Body of pancreas (tissue), 4 donors: ENCODE measurements around the gene TNKS2. TPM values are rescaled to one million over a fixed set of nuclear protein-coding genes. Genes with fewer than 3 reads are reported as not detected.

Experiments used
- ATAC-seq: fragments of 150-250 bp; one replicate; pipeline ENCODE4 v1.9.1; 2016
- DNase-seq, 4 donors: peaks; one replicate each; pipeline ENCODE4 v3.0.0-alpha.2; 2019
- H3K27ac ChIP-seq, 4 donors: fragments of 200-600 bp; sonication (generic); 1 replicate in 3 of 4; 2 replicates in 1 of 4; pipeline versions ENCODE4 v1.5.1 to v1.6.1; 2016 to 2019; ENCODE audit warnings: mild to moderate bottlenecking in 1 of 4, mixed read lengths in 1 of 4, moderate library complexity in 1 of 4
- H3K27me3 ChIP-seq, 2 donors: fragments of 200-600 bp; sonication (generic); one replicate each; pipeline ENCODE4 v1.6.0; 2016; ENCODE audit warnings: mild to moderate bottlenecking in 1 of 2
- H3K36me3 ChIP-seq, 2 donors: fragments of 200-600 bp; sonication (generic); replicated peaks in 1 of 2; 2 replicates each; pipeline ENCODE4 v1.5.1; 2016; ENCODE audit warnings: low read depth in 2 of 2; ENCODE audit not compliant: insufficient read depth in 1 of 2
- H3K4me1 ChIP-seq: fragments of 200-600 bp; sonication (generic); one replicate; pipeline ENCODE4 v1.6.0; 2016
- H3K4me3 ChIP-seq, 2 donors: fragments of 200-600 bp; sonication (generic); 1 replicate in 1 of 2; 2 replicates in 1 of 2; pipeline ENCODE4 v1.5.1; 2016 to 2019
- H3K9me3 ChIP-seq, 3 donors: fragments of 200-600 bp; sonication (generic); 1 replicate in 2 of 3; 2 replicates in 1 of 3; pipeline ENCODE4 v1.5.1; 2016
- CTCF ChIP-seq, 7 experiments: fragments of 450-650 bp in 4 of 7; fragments of 200-600 bp in 3 of 7; sonication (generic) in 3 of 7; IDR thresholded peaks; one replicate each; pipeline ENCODE4 v1.5.1; 2016 to 2019; ENCODE audit warnings: antibody characterized with exemption in 7 of 7
- POLR2A ChIP-seq, 3 donors: fragments of 450-650 bp; IDR thresholded peaks; one replicate each; pipeline ENCODE4 v1.6.1; 2016; ENCODE audit warnings: antibody characterized with exemption in 3 of 3, mild to moderate bottlenecking in 2 of 3
- WGBS, 2 donors: methylation state at CpG; one replicate each; pipeline ENCODE4 v1.1.5; 2017; 5-methylcytosine and 5-hydroxymethylcytosine counted together
- intact Hi-C: fragments of 100-400 bp; cut with DNase I; formaldehyde crosslinking; loops from one replicate; pipeline ENCODE4 v1.15.1; 2023
- total RNA-seq, 2 donors: library from RNA; depleted of rRNA; stranded (reverse); fragments of >200 nt; gene quantifications; one replicate each; pipeline ENCODE4 v1.1.0, GENCODE V29; 2016

Gene TNKS2
- total RNA-seq, 2 donors from 2014 or later, result 23.4 to 29.6 TPM

GRCh38 chr10:91778485-91778884, 19.7 kb upstream of the TNKS2 start:
- WGBS, 2 donors, result 88% methylated on average over 1 of the region's 1 CpG
- Histone ChIP-seq H3K27ac (no peak overlapping the region), H3K4me3 (no peak overlapping the region), H3K9me3 (no peaks in the 10 kb centered on the region), H3K36me3 (no peaks in the 10 kb centered on the region), H3K4me1 (no peaks in the 10 kb centered on the region), H3K27me3 (no peaks in the 10 kb centered on the region)
- no peak for DNase-seq
- intact Hi-C loops, result no loop called here
- no peak for ATAC-seq
- TF ChIP-seq CTCF (IDR thresholded peaks at IDR 0.05) (no peak), POLR2A (IDR thresholded peaks at IDR 0.05) (no peak)

GRCh38 chr10:91779011-91779605, 19.1 kb upstream of the TNKS2 start:
- 75 to 81% methylated on average over 1 of the region's 1 CpG for WGBS, 2 donors
- ATAC-seq (no peak), DNase-seq (no peak)
- Histone ChIP-seq H3K4me1 (no peaks in the 10 kb centered on the region), H3K27me3 (no peaks in the 10 kb centered on the region), H3K9me3 (no peaks in the 10 kb centered on the region), H3K27ac (no peak overlapping the region), H3K4me3 (no peak overlapping the region), H3K36me3 (no peaks in the 10 kb centered on the region)
- TF ChIP-seq CTCF (IDR thresholded peaks at IDR 0.05), result no peak
- TF ChIP-seq POLR2A (IDR thresholded peaks at IDR 0.05), result no peak
- intact Hi-C loops, result no loop called here

GRCh38 chr10:91782539-91782938, 15.7 kb upstream of the TNKS2 start:
- Histone ChIP-seq H3K4me1 (no peaks in the 10 kb centered on the region), H3K27ac (no peak overlapping the region), H3K4me3 (no peak overlapping the region), H3K36me3 (no peaks in the 10 kb centered on the region), H3K9me3 (no peaks in the 10 kb centered on the region), H3K27me3 (no peaks in the 10 kb centered on the region)
- TF ChIP-seq CTCF (IDR thresholded peaks at IDR 0.05), result no peak
- TF ChIP-seq POLR2A (IDR thresholded peaks at IDR 0.05), result no peak
- DNase-seq (no peak), ATAC-seq (no peak)
- WGBS, 2 donors, result 94 to 95% methylated on average over 1 of the region's 1 CpG
- intact Hi-C loops, result no loop called here

- Histone ChIP-seq H3K4me1 (peaks cover 10% of the 10 kb centered on the region), H3K4me3 (no peak overlapping the region), H3K9me3 (no peaks in the 10 kb centered on the region), H3K27me3 (no peaks in the 10 kb centered on the region), H3K36me3 (no peaks in the 10 kb centered on the region), H3K27ac (no peak overlapping the region)
- no peak for DNase-seq
- WGBS, 2 donors, result 48 to 56% methylated on average over 1 of the region's 1 CpG
- no peak for ATAC-seq
- intact Hi-C loops, result no loop called here
- no peak for TF ChIP-seq CTCF (IDR thresholded peaks at IDR 0.05)
- no peak for TF ChIP-seq POLR2A (IDR thresholded peaks at IDR 0.05)
Measured at GRCh38 chr10:91785830-91786229, 12.4 kb upstream of the TNKS2 start.

GRCh38 chr10:91787258-91787657, 11.0 kb upstream of the TNKS2 start:
- H3K27ac ChIP-seq, result no peak overlapping the region
- H3K9me3 ChIP-seq, result no peaks in the 10 kb centered on the region
- intact Hi-C loops, result no loop called here
- 100% methylated on average over 1 to 2 of the region's 2 CpGs for WGBS, 2 donors
- no peak for TF ChIP-seq POLR2A (IDR thresholded peaks at IDR 0.05)
- TF ChIP-seq CTCF (IDR thresholded peaks at IDR 0.05), result no peak
- DNase-seq, result no peak
- peaks cover 10% of the 10 kb centered on the region for H3K4me1 ChIP-seq
- H3K36me3 ChIP-seq, result no peaks in the 10 kb centered on the region
- no peak for ATAC-seq
- H3K4me3 ChIP-seq, result no peak overlapping the region
- H3K27me3 ChIP-seq, result no peaks in the 10 kb centered on the region
